Urothelium cell line (cell line): ENCODE data around the gene FLT1.

Experiments
- DNase-seq: peaks from one replicate; pipeline ENCODE4 v3.0.0; 2011; ENCODE audit warnings: low spot score, mixed read lengths
- FAIRE-seq: peaks from 2 replicates; lab custom pipeline; 2011; peaks lifted over from hg19 to GRCh38; lab: Jason Lieb, UNC

FLT1 gene

GRCh38 chr13:28324181-28324789 lies 170.6 kb downstream of the FLT1 start:
- DNase-seq (peak; percentile 46), FAIRE-seq (no peak)

- DNase-seq (no peak), FAIRE-seq (no peak)
Observed at GRCh38 chr13:28322256-28322905, 172.5 kb downstream of the FLT1 start.

- DNase-seq (no peak), FAIRE-seq (no peak)
Observed at GRCh38 chr13:28321756-28322155, 173.2 kb downstream of the FLT1 start.

- DNase-seq: no peak
- no peak for FAIRE-seq
Observed at GRCh38 chr13:28320884-28321574, 173.9 kb downstream of the FLT1 start.

- no peak for DNase-seq
- no peak for FAIRE-seq
Observed at GRCh38 chr13:28320209-28320608, 174.7 kb downstream of the FLT1 start.

GRCh38 chr13:28319528-28319927 lies 175.4 kb downstream of the FLT1 start:
- FAIRE-seq: no peak
- DNase-seq: no peak

- FAIRE-seq: no peak
- DNase-seq: no peak
Observed at GRCh38 chr13:28318496-28318895, 176.4 kb downstream of the FLT1 start.

- FAIRE-seq (no peak), DNase-seq (no peak)
Observed at GRCh38 chr13:28316836-28317235, 178.1 kb downstream of the FLT1 start.

GRCh38 chr13:28316129-28316528 lies 178.8 kb downstream of the FLT1 start:
- DNase-seq: no peak

GRCh38 chr13:28314879-28315278 lies 180.0 kb downstream of the FLT1 start:
- DNase-seq (no peak), FAIRE-seq (no peak)

More at GRCh38 chr13:28316129-28316528, 178.8 kb downstream of the FLT1 start:
- no peak for FAIRE-seq

- no peak for FAIRE-seq
- DNase-seq: no peak
Observed at GRCh38 chr13:28313579-28313978, 181.3 kb downstream of the FLT1 start.

GRCh38 chr13:28306325-28306724 lies 188.6 kb downstream of the FLT1 start:
- FAIRE-seq: no peak
- DNase-seq: no peak

- DNase-seq (no peak), FAIRE-seq (no peak)
Observed at GRCh38 chr13:28301839-28302238, 193.1 kb downstream of the FLT1 start.

- DNase-seq (no peak), FAIRE-seq (no peak)
Observed at GRCh38 chr13:28299916-28300315, 195.0 kb downstream of the FLT1 start.

GRCh38 chr13:28297341-28297740 lies 197.6 kb downstream of the FLT1 start:
- no peak for FAIRE-seq
- no peak for DNase-seq

GRCh38 chr13:28286263-28286662 lies 208.7 kb downstream of the FLT1 start:
- no peak for FAIRE-seq
- DNase-seq: no peak

- no peak for DNase-seq
- no peak for FAIRE-seq
Observed at GRCh38 chr13:28283600-28283999, 211.3 kb downstream of the FLT1 start.

- DNase-seq (no peak), FAIRE-seq (no peak)
Observed at GRCh38 chr13:28282451-28282850, 212.5 kb downstream of the FLT1 start.

GRCh38 chr13:28273919-28274318 lies 221.0 kb downstream of the FLT1 start:
- DNase-seq: no peak
- no peak for FAIRE-seq

- FAIRE-seq (no peak), DNase-seq (no peak)
Observed at GRCh38 chr13:28271056-28271840, 223.7 kb downstream of the FLT1 start.

GRCh38 chr13:28268800-28269223 lies 226.1 kb downstream of the FLT1 start:
- FAIRE-seq: no peak
- DNase-seq: no peak
